Measurements from ENCODE around the gene MAT1A. TPM values are rescaled to one million over a fixed set of nuclear protein-coding genes. Genes with fewer than 3 reads are reported as not detected.
A peak's percentile ranks its signal among the peaks of the same experiment; 100 is the strongest.

Gene MAT1A
- total and polyA plus RNA-seq, 3 donors from 2014 or later: 5.6 to 8.3 (median 8.3) TPM

DNA sequence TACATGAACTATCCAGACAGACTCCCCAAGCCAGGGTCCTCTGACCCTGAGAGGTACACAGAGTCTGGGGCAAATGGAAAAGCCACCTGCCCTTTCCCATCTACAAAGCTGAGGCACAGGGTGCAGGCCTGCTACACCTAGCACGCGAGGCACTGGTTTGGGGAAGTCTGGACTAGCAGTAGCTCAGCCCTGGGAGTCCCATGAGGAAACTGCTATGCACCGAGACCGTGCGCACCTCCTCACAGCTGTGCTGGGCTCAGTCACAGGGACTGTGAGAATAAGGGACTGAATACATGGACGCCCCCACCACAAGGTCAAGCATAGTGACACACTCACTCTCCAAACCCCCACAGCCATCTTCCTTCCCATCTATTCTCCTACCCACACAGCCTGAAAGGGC lies 8.2 kb downstream of the MAT1A start:
- Histone ChIP-seq H3K4me3 (no peak overlapping the region), H3K4me1 (peaks cover 25% of the 10 kb centered on the region), H3K27me3 (no peaks in the 10 kb centered on the region), H3K9me3 (no peaks in the 10 kb centered on the region), H3K36me3 (ENCODE audit: low read depth, missing control alignments) (no peaks in the 10 kb centered on the region), H3K27ac (no peak overlapping the region)
- TF ChIP-seq POLR2A (IDR thresholded peaks at IDR 0.05): no peak
- TF ChIP-seq, protein P1, sequence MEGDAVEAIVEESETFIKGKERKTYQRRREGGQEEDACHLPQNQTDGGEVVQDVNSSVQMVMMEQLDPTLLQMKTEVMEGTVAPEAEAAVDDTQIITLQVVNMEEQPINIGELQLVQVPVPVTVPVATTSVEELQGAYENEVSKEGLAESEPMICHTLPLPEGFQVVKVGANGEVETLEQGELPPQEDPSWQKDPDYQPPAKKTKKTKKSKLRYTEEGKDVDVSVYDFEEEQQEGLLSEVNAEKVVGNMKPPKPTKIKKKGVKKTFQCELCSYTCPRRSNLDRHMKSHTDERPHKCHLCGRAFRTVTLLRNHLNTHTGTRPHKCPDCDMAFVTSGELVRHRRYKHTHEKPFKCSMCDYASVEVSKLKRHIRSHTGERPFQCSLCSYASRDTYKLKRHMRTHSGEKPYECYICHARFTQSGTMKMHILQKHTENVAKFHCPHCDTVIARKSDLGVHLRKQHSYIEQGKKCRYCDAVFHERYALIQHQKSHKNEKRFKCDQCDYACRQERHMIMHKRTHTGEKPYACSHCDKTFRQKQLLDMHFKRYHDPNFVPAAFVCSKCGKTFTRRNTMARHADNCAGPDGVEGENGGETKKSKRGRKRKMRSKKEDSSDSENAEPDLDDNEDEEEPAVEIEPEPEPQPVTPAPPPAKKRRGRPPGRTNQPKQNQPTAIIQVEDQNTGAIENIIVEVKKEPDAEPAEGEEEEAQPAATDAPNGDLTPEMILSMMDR (IDR thresholded peaks at IDR 0.05): no peak
- 31 to 56% methylated on average over 1 to 6 of the region's 6 CpGs for WGBS, 2 donors
- intact Hi-C loops (cut with DNase I; ENCODE audit: low total_unique reads): no loop called here
- DNase-seq: no peak

DNA sequence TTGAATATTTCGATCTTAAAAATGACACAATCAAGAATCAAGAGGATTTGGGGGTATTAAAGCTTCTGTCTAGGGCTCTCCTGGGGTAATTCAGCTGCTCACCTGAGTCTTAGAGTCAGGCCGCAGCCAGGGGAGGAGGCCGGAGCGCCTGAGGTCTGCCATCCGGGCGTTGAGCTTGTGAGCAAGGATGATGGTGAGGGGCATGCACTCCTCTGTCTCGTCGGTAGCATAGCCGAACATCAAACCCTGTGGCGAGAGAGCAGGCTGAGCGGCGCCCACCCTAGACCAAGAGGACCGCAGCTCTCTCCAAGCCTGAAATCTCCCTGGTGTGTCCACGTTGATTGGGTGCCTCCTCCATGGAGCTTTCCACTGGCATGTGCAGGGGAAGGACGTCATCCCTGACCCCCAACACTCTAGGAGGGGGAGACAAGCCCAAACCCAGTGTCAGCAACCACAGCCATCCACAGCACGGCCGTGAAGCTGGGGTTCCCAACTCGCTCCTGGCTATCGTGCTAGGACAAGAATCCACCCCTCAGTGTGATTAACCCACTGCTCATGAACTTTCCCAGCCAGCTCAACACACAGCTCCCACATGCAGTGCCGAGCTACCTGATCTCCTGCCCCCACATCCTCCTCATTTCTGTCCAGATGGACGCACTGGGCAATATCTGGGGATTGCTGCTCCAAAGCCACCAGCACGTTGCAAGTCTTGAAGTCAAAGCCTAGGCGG lies 9.2 kb downstream of the MAT1A start:
- Histone ChIP-seq H3K27me3 (no peaks in the 10 kb centered on the region), H3K9me3 (no peaks in the 10 kb centered on the region), H3K27ac (no peak overlapping the region), H3K4me3 (no peak overlapping the region), H3K36me3 (ENCODE audit: low read depth, missing control alignments) (no peaks in the 10 kb centered on the region), H3K4me1 (peaks cover 25% of the 10 kb centered on the region)
- DNase-seq: no peak
- intact Hi-C loops (cut with DNase I; ENCODE audit: low total_unique reads): no loop called here
- no peak for TF ChIP-seq POLR2A (IDR thresholded peaks at IDR 0.05)
- TF ChIP-seq, protein P1 (IDR thresholded peaks at IDR 0.05): no peak
- WGBS, 2 donors: 94% methylated on average over 11 to 23 of the region's 23 CpGs

DNA sequence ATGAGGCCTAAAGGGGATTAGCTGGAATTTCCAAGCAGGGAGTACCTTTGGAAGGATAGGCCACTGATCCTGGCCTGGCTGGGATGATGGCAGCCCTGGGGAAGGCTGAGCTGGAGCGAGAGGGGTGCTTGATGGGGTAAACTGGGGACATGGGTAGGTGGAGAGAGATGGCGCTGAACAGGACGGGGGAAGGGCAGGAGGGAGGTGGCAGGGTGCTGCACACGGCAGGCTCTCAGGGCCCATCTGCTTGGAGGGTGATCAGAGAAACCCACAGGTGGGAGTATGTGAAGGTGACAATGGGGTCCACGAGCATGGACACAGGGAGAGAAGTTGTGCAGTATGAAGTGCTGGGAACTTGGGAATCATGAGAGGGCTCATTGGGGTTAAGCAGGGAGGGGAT lies 10.3 kb downstream of the MAT1A start:
- Histone ChIP-seq H3K27me3 (no peaks in the 10 kb centered on the region), H3K27ac (no peak overlapping the region), H3K4me3 (no peak overlapping the region), H3K9me3 (no peaks in the 10 kb centered on the region), H3K4me1 (peaks cover 25% of the 10 kb centered on the region), H3K36me3 (ENCODE audit: low read depth, missing control alignments) (no peaks in the 10 kb centered on the region)
- intact Hi-C loops (cut with DNase I; ENCODE audit: low total_unique reads): no loop called here
- no peak for TF ChIP-seq POLR2A (IDR thresholded peaks at IDR 0.05)
- TF ChIP-seq, protein P1 (IDR thresholded peaks at IDR 0.05): no peak
- 86 to 90% methylated on average over 5 of the region's 5 CpGs for WGBS, 2 donors
- DNase-seq: no peak

DNA sequence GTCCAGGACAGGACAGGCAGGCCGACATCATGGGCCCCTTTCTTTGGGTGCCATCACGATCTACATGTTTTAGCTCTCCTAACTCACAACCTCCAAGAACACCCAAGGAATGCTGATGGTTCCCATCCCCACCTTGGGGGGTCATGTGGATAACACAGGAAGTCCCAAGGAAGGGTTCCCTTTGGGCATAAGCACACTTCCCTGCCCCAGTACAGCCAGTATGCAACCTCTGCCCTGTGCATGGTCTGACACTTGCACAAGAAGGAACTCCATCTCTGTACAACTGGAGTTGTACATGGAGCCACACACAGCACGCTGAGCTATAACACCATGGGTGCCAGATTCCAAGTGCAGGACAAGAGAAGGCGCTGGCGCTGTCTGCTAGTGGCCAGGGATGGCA lies 11.0 kb downstream of the MAT1A start:
- no peak for DNase-seq
- Histone ChIP-seq H3K36me3 (ENCODE audit: low read depth, missing control alignments) (no peaks in the 10 kb centered on the region), H3K4me3 (no peak overlapping the region), H3K4me1 (peaks cover 25% of the 10 kb centered on the region), H3K27me3 (no peaks in the 10 kb centered on the region), H3K27ac (peak overlapping the region in 1 of 2 donors; percentile 36), H3K9me3 (no peaks in the 10 kb centered on the region)
- WGBS, 2 donors: 90 to 92% methylated on average over 5 of the region's 5 CpGs
- TF ChIP-seq, protein P1 (IDR thresholded peaks at IDR 0.05): no peak
- intact Hi-C loops (cut with DNase I; ENCODE audit: low total_unique reads): no loop called here

Data from testis (tissue), 3 donors.